Loucy (cell line): ENCODE data around the gene PRKAA2.

Experiments used
- H2AFZ ChIP-seq: fragments of 200-600 bp; sonication (generic); 2 replicates; pipeline ENCODE4 v1.6.0; 2016; ENCODE audit warnings: antibody characterized with exemption, mild to moderate bottlenecking, low read length, moderate library complexity
- H3F3A ChIP-seq: fragments of 200-600 bp; 2 replicates; pipeline ENCODE4 v1.6.0; 2016; ENCODE audit warnings: antibody characterized with exemption, low read depth, mild to moderate bottlenecking
- H3K27me3 ChIP-seq: fragments of 200-600 bp; sonication (generic); 2 replicates; pipeline ENCODE4 v1.6.1; 2014; ENCODE audit warnings: low read length, mild to moderate bottlenecking; ENCODE audit not compliant: insufficient read depth, poor library complexity, severe bottlenecking
- H3K36me3 ChIP-seq: fragments of 200-600 bp; sonication (generic); 2 replicates; pipeline ENCODE4 v1.6.1; 2016; ENCODE audit warnings: low read length; ENCODE audit not compliant: insufficient read depth
- H3K4me1 ChIP-seq: fragments of 200-600 bp; sonication (generic); 2 replicates; pipeline ENCODE4 v1.5.1; 2014; ENCODE audit warnings: low read length, mild to moderate bottlenecking; ENCODE audit not compliant: insufficient read depth, poor library complexity, severe bottlenecking
- H3K4me2 ChIP-seq: fragments of 200-600 bp; sonication (generic); 2 replicates; pipeline ENCODE4 v1.6.0; 2014; ENCODE audit warnings: antibody characterized with exemption, low read length, low read depth, mild to moderate bottlenecking; ENCODE audit not compliant: poor library complexity, severe bottlenecking
- H3K4me3 ChIP-seq: fragments of 200-600 bp; sonication (generic); 2 replicates; pipeline ENCODE4 v1.5.1; 2014; ENCODE audit warnings: low read length, mild to moderate bottlenecking, mixed read lengths; ENCODE audit not compliant: poor library complexity, severe bottlenecking
- H3K79me2 ChIP-seq: fragments of 200-600 bp; sonication (generic); 2 replicates; pipeline ENCODE4 v1.6.1; 2014; ENCODE audit warnings: low read length; ENCODE audit not compliant: insufficient read depth
- H3K9ac ChIP-seq: fragments of 200-600 bp; sonication (generic); 2 replicates; pipeline ENCODE4 v1.6.0; 2014; ENCODE audit warnings: mild to moderate bottlenecking, low read depth, low read length, moderate library complexity; ENCODE audit not compliant: poor library complexity, severe bottlenecking
- H3K9me2 ChIP-seq: fragments of 200-600 bp; sonication (generic); replicated peaks from 2 replicates; pipeline ENCODE4 v1.6.1; 2016; ENCODE audit warnings: low read depth, low read length, mixed read lengths
- H3K9me3 ChIP-seq: fragments of 200-600 bp; sonication (generic); 2 replicates; pipeline ENCODE4 v1.6.1; 2014; ENCODE audit warnings: mild to moderate bottlenecking, antibody characterized with exemption, low read length, low read depth; ENCODE audit not compliant: insufficient read depth
- H4K20me1 ChIP-seq: fragments of 200-600 bp; sonication (generic); 2 replicates; pipeline ENCODE4 v1.6.0; 2014; ENCODE audit warnings: antibody characterized with exemption, low read length, mild to moderate bottlenecking; ENCODE audit not compliant: insufficient read depth, poor library complexity, severe bottlenecking
- EZH2phosphoT487 ChIP-seq: fragments of 200-600 bp; IDR thresholded peaks from 2 replicates; pipeline ENCODE4 v1.6.1; 2018; ENCODE audit warnings: antibody characterized with exemption, mild to moderate bottlenecking, moderate library complexity, borderline replicate concordance
- TF ChIP-seq, protein P1 (sequence below): fragments of 200-600 bp; sonication (generic); conservative IDR thresholded peaks from 2 replicates; pipeline ENCODE4 v1.5.1; 2014; ENCODE audit warnings: mild to moderate bottlenecking, antibody characterized with exemption, low read length

The PRKAA2 gene

DNA sequence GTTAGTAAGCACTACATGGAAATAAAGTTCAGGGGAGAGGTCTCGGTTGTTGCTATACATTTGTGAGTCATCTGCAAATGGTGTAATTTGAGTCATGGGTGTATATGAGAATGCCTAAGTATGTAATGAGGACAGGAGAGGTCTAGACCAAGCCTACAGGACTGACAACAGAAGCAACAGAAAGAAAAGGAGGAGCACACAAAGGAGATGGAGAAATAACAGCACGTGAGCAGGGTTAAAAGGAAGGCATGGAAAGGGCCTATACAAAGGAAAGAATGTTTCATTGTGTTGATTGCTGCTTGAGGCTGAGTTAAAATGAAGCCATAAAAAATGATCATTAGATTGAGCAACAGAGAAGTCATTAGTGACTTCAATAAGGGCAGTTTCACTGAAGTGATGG lies 28.0 kb upstream of the PRKAA2 start:
- Histone ChIP-seq H3K9me2 (no peaks in the 10 kb centered on the region), H3K9me3 (no peaks in the 10 kb centered on the region), H3K4me2 (no peak overlapping the region), H3K9ac (no peak overlapping the region), H2AFZ (no peak overlapping the region), H3F3A (no peaks in the 10 kb centered on the region), H3K27me3 (no peaks in the 10 kb centered on the region), H3K4me3 (no peak overlapping the region), H4K20me1 (no peaks in the 10 kb centered on the region), H3K36me3 (no peaks in the 10 kb centered on the region), H3K4me1 (no peaks in the 10 kb centered on the region), H3K79me2 (no peaks in the 10 kb centered on the region)
- no peak for TF ChIP-seq EZH2phosphoT487
- TF ChIP-seq, protein P1, sequence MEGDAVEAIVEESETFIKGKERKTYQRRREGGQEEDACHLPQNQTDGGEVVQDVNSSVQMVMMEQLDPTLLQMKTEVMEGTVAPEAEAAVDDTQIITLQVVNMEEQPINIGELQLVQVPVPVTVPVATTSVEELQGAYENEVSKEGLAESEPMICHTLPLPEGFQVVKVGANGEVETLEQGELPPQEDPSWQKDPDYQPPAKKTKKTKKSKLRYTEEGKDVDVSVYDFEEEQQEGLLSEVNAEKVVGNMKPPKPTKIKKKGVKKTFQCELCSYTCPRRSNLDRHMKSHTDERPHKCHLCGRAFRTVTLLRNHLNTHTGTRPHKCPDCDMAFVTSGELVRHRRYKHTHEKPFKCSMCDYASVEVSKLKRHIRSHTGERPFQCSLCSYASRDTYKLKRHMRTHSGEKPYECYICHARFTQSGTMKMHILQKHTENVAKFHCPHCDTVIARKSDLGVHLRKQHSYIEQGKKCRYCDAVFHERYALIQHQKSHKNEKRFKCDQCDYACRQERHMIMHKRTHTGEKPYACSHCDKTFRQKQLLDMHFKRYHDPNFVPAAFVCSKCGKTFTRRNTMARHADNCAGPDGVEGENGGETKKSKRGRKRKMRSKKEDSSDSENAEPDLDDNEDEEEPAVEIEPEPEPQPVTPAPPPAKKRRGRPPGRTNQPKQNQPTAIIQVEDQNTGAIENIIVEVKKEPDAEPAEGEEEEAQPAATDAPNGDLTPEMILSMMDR, result no peak

DNA sequence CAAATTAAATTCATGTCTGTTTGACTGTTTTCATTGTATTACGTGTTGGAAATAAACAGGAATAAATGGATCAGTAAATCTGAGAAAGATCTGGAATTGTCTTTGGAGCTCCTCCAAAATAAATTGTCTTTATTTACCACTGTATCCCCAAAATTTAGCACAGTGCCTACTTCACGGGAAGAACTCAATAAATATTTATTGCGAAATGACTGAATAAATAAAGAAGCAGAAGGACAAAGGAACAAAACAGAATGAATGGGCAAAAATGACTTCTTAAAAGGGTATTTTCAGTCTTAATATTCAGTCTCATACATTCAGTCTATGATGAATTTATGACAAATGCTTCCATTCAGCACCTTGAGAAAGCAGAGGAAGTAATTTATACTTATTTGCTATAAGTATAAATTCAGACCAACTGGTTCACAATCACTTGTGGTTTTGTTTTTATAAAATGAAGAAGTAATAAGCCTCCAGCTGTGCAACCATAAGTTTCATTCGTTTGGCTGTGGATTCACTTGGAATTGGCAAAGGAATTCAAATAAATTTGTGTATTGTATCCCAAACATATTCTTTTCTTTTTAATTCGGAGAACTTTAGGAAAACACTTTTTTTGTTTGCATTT lies 19.2 kb upstream of the PRKAA2 start:
- Histone ChIP-seq H3K9me2 (no peaks in the 10 kb centered on the region), H3F3A (no peaks in the 10 kb centered on the region), H4K20me1 (no peaks in the 10 kb centered on the region), H3K27me3 (no peaks in the 10 kb centered on the region), H2AFZ (no peak overlapping the region), H3K79me2 (no peaks in the 10 kb centered on the region), H3K9ac (no peak overlapping the region), H3K36me3 (no peaks in the 10 kb centered on the region), H3K4me2 (no peak overlapping the region), H3K4me3 (no peak overlapping the region), H3K4me1 (no peaks in the 10 kb centered on the region), H3K9me3 (no peaks in the 10 kb centered on the region)
- TF ChIP-seq, protein P1, result no peak
- TF ChIP-seq EZH2phosphoT487, result no peak

DNA sequence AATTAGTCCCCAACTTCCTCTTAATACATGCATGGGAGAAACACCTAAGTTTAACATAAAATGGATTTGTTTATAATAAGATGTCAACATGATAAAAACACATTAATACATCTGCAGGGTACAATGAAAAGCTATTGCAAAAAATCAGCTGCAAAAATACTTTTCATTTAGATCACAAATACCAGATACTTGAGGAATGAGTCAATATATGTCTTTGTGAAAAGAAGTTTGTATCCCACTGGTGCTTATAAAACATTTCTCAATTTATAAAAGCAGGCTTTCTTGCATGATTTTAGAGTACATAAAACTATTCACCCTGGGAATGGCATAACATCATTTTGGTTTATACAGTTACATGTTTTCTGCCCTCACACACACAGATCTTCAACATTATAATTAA lies 18.6 kb upstream of the PRKAA2 start:
- Histone ChIP-seq H3K4me2 (no peak overlapping the region), H3K9ac (no peak overlapping the region), H3K27me3 (no peaks in the 10 kb centered on the region), H3K79me2 (no peaks in the 10 kb centered on the region), H3K4me1 (no peaks in the 10 kb centered on the region), H3F3A (no peaks in the 10 kb centered on the region), H3K36me3 (no peaks in the 10 kb centered on the region), H2AFZ (no peak overlapping the region), H3K9me3 (no peaks in the 10 kb centered on the region), H3K9me2 (no peaks in the 10 kb centered on the region), H3K4me3 (no peak overlapping the region), H4K20me1 (no peaks in the 10 kb centered on the region)
- TF ChIP-seq, protein P1, result no peak
- no peak for TF ChIP-seq EZH2phosphoT487
